ENCODE data around the gene FARS2.

FARS2 gene

GRCh38 chr6:5314191-5314865 lies 53.0 kb downstream of the FARS2 start:
- Histone ChIP-seq H3K9me3 (ENCODE audit: control insufficient read depth in 2 of 2, low read length in 2 of 2) (no peaks in the 10 kb centered on the region), H3K9ac (ENCODE audit: low read depth in 1 of 2, low read length in 2 of 2) (no peak overlapping the region), H3K27me3 (ENCODE audit: control insufficient read depth in 2 of 2, insufficient read depth in 2 of 2, low read length in 2 of 2) (no peaks in the 10 kb centered on the region), H3K4me1 (ENCODE audit: control insufficient read depth in 2 of 2, insufficient read depth in 2 of 2, low read length in 2 of 2) (no peaks in the 10 kb centered on the region), H3K36me3 (ENCODE audit: control insufficient read depth in 2 of 2, insufficient read depth in 2 of 2, low read length in 2 of 2) (no peaks in the 10 kb centered on the region), H3K4me3 (ENCODE audit: low read length in 2 of 2) (no peak overlapping the region), H3K27ac (ENCODE audit: low read depth in 2 of 2, low read length in 2 of 2) (no peak overlapping the region)

GRCh38 chr6:5315881-5316280 lies 54.6 kb downstream of the FARS2 start:
- H3K4me3 ChIP-seq (ENCODE audit: low read length in 2 of 2), result no peak overlapping the region
- no peaks in the 10 kb centered on the region for H3K9me3 ChIP-seq (ENCODE audit: control insufficient read depth in 2 of 2, low read length in 2 of 2)
- H3K27me3 ChIP-seq (ENCODE audit: control insufficient read depth in 2 of 2, insufficient read depth in 2 of 2, low read length in 2 of 2), result no peaks in the 10 kb centered on the region
- H3K9ac ChIP-seq (ENCODE audit: low read depth in 1 of 2, low read length in 2 of 2), result no peak overlapping the region
- H3K27ac ChIP-seq (ENCODE audit: low read depth in 2 of 2, low read length in 2 of 2), result no peak overlapping the region
- no peaks in the 10 kb centered on the region for H3K36me3 ChIP-seq (ENCODE audit: control insufficient read depth in 2 of 2, insufficient read depth in 2 of 2, low read length in 2 of 2)
- H3K4me1 ChIP-seq (ENCODE audit: control insufficient read depth in 2 of 2, insufficient read depth in 2 of 2, low read length in 2 of 2), result no peaks in the 10 kb centered on the region

GRCh38 chr6:5316951-5317350 lies 55.6 kb downstream of the FARS2 start:
- Histone ChIP-seq H3K4me1 (ENCODE audit: control insufficient read depth in 2 of 2, insufficient read depth in 2 of 2, low read length in 2 of 2) (no peaks in the 10 kb centered on the region), H3K27ac (ENCODE audit: low read depth in 2 of 2, low read length in 2 of 2) (no peak overlapping the region), H3K27me3 (ENCODE audit: control insufficient read depth in 2 of 2, insufficient read depth in 2 of 2, low read length in 2 of 2) (no peaks in the 10 kb centered on the region), H3K9ac (ENCODE audit: low read depth in 1 of 2, low read length in 2 of 2) (no peak overlapping the region), H3K9me3 (ENCODE audit: control insufficient read depth in 2 of 2, low read length in 2 of 2) (no peaks in the 10 kb centered on the region), H3K4me3 (ENCODE audit: low read length in 2 of 2) (no peak overlapping the region), H3K36me3 (ENCODE audit: control insufficient read depth in 2 of 2, insufficient read depth in 2 of 2, low read length in 2 of 2) (no peaks in the 10 kb centered on the region)

- no peaks in the 10 kb centered on the region for H3K27me3 ChIP-seq (ENCODE audit: control insufficient read depth in 2 of 2, insufficient read depth in 2 of 2, low read length in 2 of 2)
- no peak overlapping the region for H3K9ac ChIP-seq (ENCODE audit: low read depth in 1 of 2, low read length in 2 of 2)
- no peaks in the 10 kb centered on the region for H3K36me3 ChIP-seq (ENCODE audit: control insufficient read depth in 2 of 2, insufficient read depth in 2 of 2, low read length in 2 of 2)
These were observed 57.4 kb downstream of the FARS2 start for GRCh38 chr6:5318617-5319272.

GRCh38 chr6:5323979-5324378 lies 62.7 kb downstream of the FARS2 start:
- Histone ChIP-seq H3K27me3 (ENCODE audit: control insufficient read depth in 2 of 2, insufficient read depth in 2 of 2, low read length in 2 of 2) (no peaks in the 10 kb centered on the region), H3K4me1 (ENCODE audit: control insufficient read depth in 2 of 2, insufficient read depth in 2 of 2, low read length in 2 of 2) (peaks cover 0 to 3% of the 10 kb centered on the region in 2 donors), H3K4me3 (ENCODE audit: low read length in 2 of 2) (no peak overlapping the region), H3K9ac (ENCODE audit: low read depth in 1 of 2, low read length in 2 of 2) (no peak overlapping the region), H3K36me3 (ENCODE audit: control insufficient read depth in 2 of 2, insufficient read depth in 2 of 2, low read length in 2 of 2) (no peaks in the 10 kb centered on the region), H3K9me3 (ENCODE audit: control insufficient read depth in 2 of 2, low read length in 2 of 2) (no peaks in the 10 kb centered on the region), H3K27ac (ENCODE audit: low read depth in 2 of 2, low read length in 2 of 2) (no peak overlapping the region)

More at GRCh38 chr6:5318617-5319272, 57.4 kb downstream of the FARS2 start:
- no peaks in the 10 kb centered on the region for H3K9me3 ChIP-seq (ENCODE audit: control insufficient read depth in 2 of 2, low read length in 2 of 2)
- no peak overlapping the region for H3K4me3 ChIP-seq (ENCODE audit: low read length in 2 of 2)
- H3K27ac ChIP-seq (ENCODE audit: low read depth in 2 of 2, low read length in 2 of 2), result no peak overlapping the region
- peaks cover 0 to 3% of the 10 kb centered on the region in 2 donors for H3K4me1 ChIP-seq (ENCODE audit: control insufficient read depth in 2 of 2, insufficient read depth in 2 of 2, low read length in 2 of 2)

GRCh38 chr6:5325173-5325572 lies 63.9 kb downstream of the FARS2 start:
- Histone ChIP-seq H3K4me1 (ENCODE audit: control insufficient read depth in 2 of 2, insufficient read depth in 2 of 2, low read length in 2 of 2) (peaks cover 0 to 3% of the 10 kb centered on the region in 2 donors), H3K27ac (ENCODE audit: low read depth in 2 of 2, low read length in 2 of 2) (no peak overlapping the region), H3K9me3 (ENCODE audit: control insufficient read depth in 2 of 2, low read length in 2 of 2) (no peaks in the 10 kb centered on the region), H3K36me3 (ENCODE audit: control insufficient read depth in 2 of 2, insufficient read depth in 2 of 2, low read length in 2 of 2) (no peaks in the 10 kb centered on the region), H3K27me3 (ENCODE audit: control insufficient read depth in 2 of 2, insufficient read depth in 2 of 2, low read length in 2 of 2) (no peaks in the 10 kb centered on the region), H3K4me3 (ENCODE audit: low read length in 2 of 2) (no peak overlapping the region), H3K9ac (ENCODE audit: low read depth in 1 of 2, low read length in 2 of 2) (no peak overlapping the region)

- Histone ChIP-seq H3K36me3 (ENCODE audit: control insufficient read depth in 2 of 2, insufficient read depth in 2 of 2, low read length in 2 of 2) (no peaks in the 10 kb centered on the region), H3K4me3 (ENCODE audit: low read length in 2 of 2) (no peak overlapping the region), H3K9me3 (ENCODE audit: control insufficient read depth in 2 of 2, low read length in 2 of 2) (no peaks in the 10 kb centered on the region), H3K9ac (ENCODE audit: low read depth in 1 of 2, low read length in 2 of 2) (no peak overlapping the region), H3K27ac (ENCODE audit: low read depth in 2 of 2, low read length in 2 of 2) (no peak overlapping the region), H3K4me1 (ENCODE audit: control insufficient read depth in 2 of 2, insufficient read depth in 2 of 2, low read length in 2 of 2) (peaks cover 0 to 3% of the 10 kb centered on the region in 2 donors), H3K27me3 (ENCODE audit: control insufficient read depth in 2 of 2, insufficient read depth in 2 of 2, low read length in 2 of 2) (no peaks in the 10 kb centered on the region)
These were observed 64.8 kb downstream of the FARS2 start for GRCh38 chr6:5326022-5326641.

GRCh38 chr6:5328800-5329199 lies 67.5 kb downstream of the FARS2 start:
- Histone ChIP-seq H3K27ac (ENCODE audit: low read depth in 2 of 2, low read length in 2 of 2) (no peak overlapping the region), H3K36me3 (ENCODE audit: control insufficient read depth in 2 of 2, insufficient read depth in 2 of 2, low read length in 2 of 2) (no peaks in the 10 kb centered on the region), H3K9ac (ENCODE audit: low read depth in 1 of 2, low read length in 2 of 2) (no peak overlapping the region), H3K4me1 (ENCODE audit: control insufficient read depth in 2 of 2, insufficient read depth in 2 of 2, low read length in 2 of 2) (no peaks in the 10 kb centered on the region), H3K4me3 (ENCODE audit: low read length in 2 of 2) (no peak overlapping the region), H3K27me3 (ENCODE audit: control insufficient read depth in 2 of 2, insufficient read depth in 2 of 2, low read length in 2 of 2) (no peaks in the 10 kb centered on the region), H3K9me3 (ENCODE audit: control insufficient read depth in 2 of 2, low read length in 2 of 2) (no peaks in the 10 kb centered on the region)

- Histone ChIP-seq H3K36me3 (ENCODE audit: control insufficient read depth in 2 of 2, insufficient read depth in 2 of 2, low read length in 2 of 2) (no peaks in the 10 kb centered on the region), H3K27ac (ENCODE audit: low read depth in 2 of 2, low read length in 2 of 2) (no peak overlapping the region), H3K9me3 (ENCODE audit: control insufficient read depth in 2 of 2, low read length in 2 of 2) (no peaks in the 10 kb centered on the region), H3K4me3 (ENCODE audit: low read length in 2 of 2) (no peak overlapping the region), H3K27me3 (ENCODE audit: control insufficient read depth in 2 of 2, insufficient read depth in 2 of 2, low read length in 2 of 2) (no peaks in the 10 kb centered on the region), H3K9ac (ENCODE audit: low read depth in 1 of 2, low read length in 2 of 2) (no peak overlapping the region), H3K4me1 (ENCODE audit: control insufficient read depth in 2 of 2, insufficient read depth in 2 of 2, low read length in 2 of 2) (peaks cover 0 to 2% of the 10 kb centered on the region in 2 donors)
These were observed 70.6 kb downstream of the FARS2 start for GRCh38 chr6:5331845-5332442.

- Histone ChIP-seq H3K4me3 (ENCODE audit: low read length in 2 of 2) (no peak overlapping the region), H3K36me3 (ENCODE audit: control insufficient read depth in 2 of 2, insufficient read depth in 2 of 2, low read length in 2 of 2) (no peaks in the 10 kb centered on the region), H3K27ac (ENCODE audit: low read depth in 2 of 2, low read length in 2 of 2) (no peak overlapping the region), H3K27me3 (ENCODE audit: control insufficient read depth in 2 of 2, insufficient read depth in 2 of 2, low read length in 2 of 2) (no peaks in the 10 kb centered on the region), H3K9ac (ENCODE audit: low read depth in 1 of 2, low read length in 2 of 2) (no peak overlapping the region), H3K9me3 (ENCODE audit: control insufficient read depth in 2 of 2, low read length in 2 of 2) (no peaks in the 10 kb centered on the region), H3K4me1 (ENCODE audit: control insufficient read depth in 2 of 2, insufficient read depth in 2 of 2, low read length in 2 of 2) (peaks cover 0 to 2% of the 10 kb centered on the region in 2 donors)
These were observed 72.3 kb downstream of the FARS2 start for GRCh38 chr6:5333658-5334057.

Measured in mucosa of rectum (tissue), 2 donors.